MM.1S (cell line): Measurements from ENCODE around the gene PARD3.

Source experiments
- DNase-seq: peaks from one replicate; pipeline ENCODE4 v3.0.0-alpha.2; 2015
- H2AFZ ChIP-seq: fragments of 300-600 bp; sonication (generic); 2 replicates; pipeline ENCODE4 v1.6.0; 2016; ENCODE audit warnings: antibody characterized with exemption, low read length
- H3F3A ChIP-seq: fragments of 300-600 bp; sonication (generic); 2 replicates; pipeline ENCODE4 v1.6.1; 2016; ENCODE audit warnings: mild to moderate bottlenecking, antibody characterized with exemption, low read length, moderate library complexity, mixed read lengths; ENCODE audit not compliant: insufficient read depth
- H3K27ac ChIP-seq: fragments of 300-600 bp; sonication (generic); 2 replicates; pipeline ENCODE4 v1.5.1; 2016; ENCODE audit warnings: mild to moderate bottlenecking, low read length
- H3K27me3 ChIP-seq: fragments of 300-600 bp; sonication (generic); replicated peaks from 2 replicates; pipeline ENCODE4 v1.6.0; 2016; ENCODE audit warnings: low read length; ENCODE audit not compliant: insufficient read depth
- H3K36me3 ChIP-seq: fragments of 300-600 bp; sonication (generic); replicated peaks from 2 replicates; pipeline ENCODE4 v1.6.1; 2016; ENCODE audit warnings: mild to moderate bottlenecking, low read length, mixed read lengths; ENCODE audit not compliant: insufficient read depth
- H3K4me1 ChIP-seq: fragments of 300-600 bp; sonication (generic); 2 replicates; pipeline ENCODE4 v1.6.1; 2016; ENCODE audit warnings: low read length, mixed read lengths
- H3K4me2 ChIP-seq: fragments of 300-600 bp; sonication (generic); 2 replicates; pipeline ENCODE4 v1.6.0; 2016; ENCODE audit warnings: low read depth, low read length
- H3K4me3 ChIP-seq: fragments of 300-600 bp; sonication (generic); 2 replicates; pipeline ENCODE4 v1.5.1; 2016; ENCODE audit warnings: low read length, mixed read lengths
- H3K79me2 ChIP-seq: fragments of 300-600 bp; sonication (generic); 2 replicates; pipeline ENCODE4 v1.6.1; 2016; ENCODE audit warnings: mixed run types, low read length, mixed read lengths
- H3K9ac ChIP-seq: fragments of 300-600 bp; sonication (generic); 2 replicates; pipeline ENCODE4 v1.6.1; 2016; ENCODE audit warnings: low read length, mixed read lengths
- H3K9me2 ChIP-seq: fragments of 300-600 bp; sonication (generic); replicated peaks from 2 replicates; pipeline ENCODE4 v1.6.1; 2016; ENCODE audit warnings: mild to moderate bottlenecking, low read length, mixed read lengths; ENCODE audit not compliant: insufficient read depth
- H3K9me3 ChIP-seq: fragments of 300-600 bp; sonication (generic); replicated peaks from 2 replicates; pipeline ENCODE4 v1.6.1; 2016; ENCODE audit warnings: mild to moderate bottlenecking, low read length, mixed read lengths; ENCODE audit not compliant: insufficient read depth
- H4K20me1 ChIP-seq: fragments of 300-600 bp; sonication (generic); 2 replicates; pipeline ENCODE4 v1.6.1; 2016; ENCODE audit warnings: mild to moderate bottlenecking, low read length, moderate library complexity, mixed read lengths; ENCODE audit not compliant: insufficient read depth
- CTCF ChIP-seq: fragments of 300-600 bp; sonication (generic); IDR thresholded peaks from 2 replicates; pipeline ENCODE4 v1.5.1; 2016; ENCODE audit warnings: antibody characterized with exemption, low read length, mixed read lengths
- EZH2 ChIP-seq: fragments of 300-600 bp; sonication (generic); optimal IDR thresholded peaks from 2 replicates; pipeline ENCODE3; 2017; ENCODE audit warnings: low read depth, mild to moderate bottlenecking, antibody characterized with exemption, low read length, mixed read lengths
- EZH2phosphoT487 ChIP-seq: fragments of 300-600 bp; sonication (generic); IDR thresholded peaks from 2 replicates; pipeline ENCODE4 v1.6.1; 2018; ENCODE audit warnings: antibody characterized with exemption, low read length

The PARD3 gene

DNA sequence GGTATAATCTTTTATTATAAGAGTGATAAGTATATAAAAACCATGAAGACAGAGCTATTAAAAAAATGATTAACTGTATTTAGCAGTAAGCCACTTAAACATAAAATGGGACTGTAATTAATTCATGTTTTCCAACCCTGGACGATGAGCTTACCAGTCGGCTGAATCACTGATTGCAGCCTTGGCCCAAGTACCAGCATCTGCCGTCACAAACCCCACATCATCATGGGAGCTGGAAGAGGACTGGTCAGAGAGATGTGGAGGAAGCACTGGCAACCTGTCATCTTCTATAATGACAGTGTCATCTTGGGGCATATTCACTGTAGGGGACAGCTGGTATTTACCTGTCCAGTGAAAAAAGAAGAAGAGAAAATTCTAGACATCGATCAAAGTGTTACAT lies 473.6 kb downstream of the PARD3 start:
- Histone ChIP-seq H3K79me2 (no peaks in the 10 kb centered on the region), H3K4me3 (no peak overlapping the region), H3K9ac (no peak overlapping the region), H3K4me1 (0 out of 2 replicates have a peak, but pooled peaks cover 9% of the 10 kb centered on the region), H3K4me2 (peak overlapping the region; percentile 4; the same call in 1 of the 2 replicates), H3K27me3 (no peaks in the 10 kb centered on the region), H3K36me3 (no peaks in the 10 kb centered on the region), H3K9me2 (no peaks in the 10 kb centered on the region), H3F3A (no peaks in the 10 kb centered on the region), H4K20me1 (no peaks in the 10 kb centered on the region), H3K9me3 (no peaks in the 10 kb centered on the region), H2AFZ (no peak overlapping the region), H3K27ac (no peak overlapping the region)
- TF ChIP-seq CTCF (no peak), EZH2 (no peak)
- no peak for DNase-seq

DNA sequence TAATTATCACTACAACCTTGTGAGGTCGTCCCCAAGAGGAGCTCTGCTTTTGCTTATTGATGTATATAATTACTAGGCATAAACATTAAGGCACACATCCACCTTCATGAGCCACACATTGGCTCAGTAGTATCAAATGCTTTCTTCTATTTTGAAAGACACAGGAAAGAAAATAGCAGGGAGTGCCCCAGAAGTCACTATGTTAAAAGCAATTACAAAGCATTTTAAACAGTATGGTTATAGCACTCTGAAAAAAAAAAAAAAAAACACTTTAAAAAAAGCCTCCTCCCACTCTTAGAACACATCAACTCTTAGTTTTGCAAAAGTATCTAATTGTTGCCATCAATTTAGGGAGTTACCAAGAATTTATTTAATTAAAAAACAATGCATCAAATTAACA lies 474.2 kb downstream of the PARD3 start:
- no peak for TF ChIP-seq CTCF
- TF ChIP-seq EZH2, result no peak
- TF ChIP-seq EZH2phosphoT487, result no peak
- Histone ChIP-seq H3K9me2 (no peaks in the 10 kb centered on the region), H3K9ac (no peak overlapping the region), H2AFZ (no peak overlapping the region), H3K9me3 (no peaks in the 10 kb centered on the region), H4K20me1 (no peaks in the 10 kb centered on the region), H3K4me1 (0 out of 2 replicates have a peak, but pooled peaks cover 9% of the 10 kb centered on the region), H3K36me3 (no peaks in the 10 kb centered on the region), H3K79me2 (no peaks in the 10 kb centered on the region), H3K4me3 (no peak overlapping the region), H3K27me3 (no peaks in the 10 kb centered on the region), H3K4me2 (no peak overlapping the region), H3K27ac (no peak overlapping the region), H3F3A (no peaks in the 10 kb centered on the region)
- no peak for DNase-seq

GRCh38 chr10:34339816-34340553 lies 475.1 kb downstream of the PARD3 start:
- Histone ChIP-seq H4K20me1 (no peaks in the 10 kb centered on the region), H3K4me1 (0 out of 2 replicates have a peak, but pooled peaks cover 9% of the 10 kb centered on the region), H3K9ac (no peak overlapping the region), H3K4me2 (peak overlapping the region; percentile 2; the same call in 1 of the 2 replicates), H3K27me3 (no peaks in the 10 kb centered on the region), H2AFZ (no peak overlapping the region), H3K4me3 (no peak overlapping the region), H3K27ac (no peak overlapping the region), H3F3A (no peaks in the 10 kb centered on the region), H3K9me2 (no peaks in the 10 kb centered on the region), H3K36me3 (no peaks in the 10 kb centered on the region), H3K9me3 (no peaks in the 10 kb centered on the region), H3K79me2 (no peaks in the 10 kb centered on the region)
- DNase-seq, result peak; percentile 35
- TF ChIP-seq CTCF, result no peak
- TF ChIP-seq EZH2, result no peak
- TF ChIP-seq EZH2phosphoT487, result no peak
